HG03175 (cell line): ENCODE results near the gene KCTD16.

Experiments used
- ATAC-seq: cut with Tn5 transposase; IDR thresholded peaks from one replicate; pipeline ENCODE4 v1.9.1; 2021; ENCODE audit warnings: mild to moderate bottlenecking, moderate library complexity; ENCODE audit not compliant: unreplicated experiment

KCTD16 gene

DNA sequence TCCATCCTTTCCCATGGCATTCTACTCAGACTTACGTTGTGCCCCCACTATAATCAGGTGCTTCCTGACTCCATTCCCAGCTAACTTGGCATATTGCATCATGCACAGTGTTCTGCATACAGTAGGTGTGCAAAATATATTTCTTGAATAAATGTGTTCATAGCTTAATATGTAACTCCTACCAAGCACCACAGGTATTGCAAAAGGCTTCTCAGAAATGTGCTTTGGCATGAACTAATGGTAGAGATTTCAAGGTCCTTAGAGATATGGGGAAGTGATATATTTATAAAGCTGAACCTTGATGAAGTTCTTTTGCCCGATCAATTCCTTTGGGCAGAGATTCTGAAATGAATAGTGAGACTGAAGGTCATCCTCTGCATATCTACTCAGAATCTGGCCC, 220.4 kb downstream of the KCTD16 start:
- no peak for ATAC-seq

DNA sequence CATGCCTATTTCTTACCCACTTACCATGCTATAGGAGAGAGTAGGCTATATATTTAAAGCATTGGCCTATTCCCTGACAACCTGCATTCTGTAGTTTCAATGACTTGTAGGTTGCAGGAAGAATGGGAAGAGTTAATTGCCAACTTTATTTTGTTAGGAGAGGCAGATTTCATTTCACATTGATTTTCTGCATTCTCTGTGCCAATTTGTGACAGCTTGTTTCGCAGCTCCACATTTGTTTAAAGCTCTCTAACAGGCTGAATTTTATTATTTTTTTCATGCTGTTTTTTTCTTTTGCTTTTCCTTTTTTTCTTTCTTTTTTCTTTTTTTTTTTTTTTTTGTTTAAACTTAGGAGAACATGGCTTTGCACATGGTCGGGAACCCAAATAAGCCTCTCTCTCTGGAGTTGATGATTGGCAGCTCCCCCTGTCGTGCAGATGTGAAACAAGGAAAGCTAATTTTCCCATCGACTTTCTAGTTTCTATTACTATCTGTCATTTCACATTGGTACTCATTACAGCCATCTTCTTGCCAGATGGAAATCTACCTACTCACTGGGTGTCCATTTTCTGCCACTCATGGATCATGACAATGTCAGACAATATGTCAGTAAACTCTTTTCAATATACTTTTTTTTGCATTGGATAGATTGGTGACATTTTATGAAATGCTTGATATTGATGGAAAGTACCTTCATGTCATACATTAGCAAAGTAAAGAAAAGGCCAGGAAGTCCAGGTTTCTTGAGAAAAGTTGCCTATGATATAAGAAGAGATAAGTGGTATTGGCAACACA, 223.2 kb downstream of the KCTD16 start:
- ATAC-seq = no peak

DNA sequence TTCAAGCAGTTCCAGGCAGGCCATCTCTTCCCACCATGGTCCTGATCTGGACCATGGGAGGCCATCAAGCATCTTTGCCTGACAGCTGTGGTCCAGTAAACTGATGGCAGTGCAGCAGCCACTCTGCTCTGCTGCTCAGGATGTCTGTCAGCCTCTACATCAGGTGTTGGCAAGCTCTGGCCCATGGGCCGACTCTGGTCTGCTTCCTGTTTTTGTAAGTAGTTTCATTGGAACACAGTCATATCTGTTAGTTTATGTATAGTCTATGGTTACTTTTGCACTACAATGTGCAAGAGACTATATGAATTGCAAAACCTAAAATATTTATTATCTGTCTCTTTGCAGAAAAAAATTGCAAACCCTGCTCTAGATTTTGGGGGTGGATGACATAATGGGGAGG, 225.0 kb downstream of the KCTD16 start:
- peak; percentile 64 for ATAC-seq

DNA sequence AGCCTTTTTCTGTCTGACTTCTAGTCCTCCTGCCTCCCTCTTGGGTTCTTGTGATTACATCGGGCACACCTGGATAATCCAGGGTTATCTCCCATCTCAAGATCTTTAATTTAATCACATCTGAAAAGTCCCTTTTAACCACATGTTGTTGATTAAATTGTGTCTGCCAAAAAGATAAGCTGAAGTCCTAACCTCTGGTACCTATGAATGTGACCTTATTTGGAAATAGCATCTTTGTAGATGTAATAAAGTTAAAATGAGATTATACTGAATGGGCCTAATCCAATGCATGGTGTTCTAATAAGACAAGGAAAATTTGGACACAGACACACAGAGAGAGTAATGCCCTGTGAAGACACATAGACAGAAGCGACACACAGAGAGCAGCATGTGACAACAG, 232.4 kb downstream of the KCTD16 start:
- no peak for ATAC-seq

DNA sequence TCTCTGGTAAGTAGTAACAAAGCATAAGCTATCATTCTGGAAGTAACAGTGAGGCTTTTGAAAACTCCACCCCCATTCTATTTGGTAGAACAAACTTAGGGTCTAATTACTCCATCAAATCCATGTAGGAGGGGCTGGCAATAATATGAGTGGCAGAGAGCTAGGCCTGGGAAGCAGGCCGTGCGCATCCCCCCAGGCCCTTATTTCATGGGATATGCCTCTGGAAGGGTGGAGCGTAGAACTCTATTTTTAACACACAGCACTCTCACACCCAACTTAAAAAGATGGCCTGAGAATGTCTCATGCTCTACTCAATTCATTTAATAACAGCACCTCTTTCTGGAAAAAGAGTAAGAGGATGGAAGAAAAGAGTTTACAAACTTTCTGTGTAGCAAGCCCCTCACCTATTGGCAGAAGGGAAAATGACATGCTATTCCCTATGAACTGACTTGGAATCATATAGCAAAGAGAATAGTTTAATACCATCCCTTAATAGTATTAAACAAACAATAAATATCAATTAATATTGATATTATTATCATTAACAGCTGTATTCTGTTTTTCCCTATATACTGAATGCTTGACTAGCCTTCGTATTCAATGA, 233.2 kb downstream of the KCTD16 start:
- no peak for ATAC-seq

DNA sequence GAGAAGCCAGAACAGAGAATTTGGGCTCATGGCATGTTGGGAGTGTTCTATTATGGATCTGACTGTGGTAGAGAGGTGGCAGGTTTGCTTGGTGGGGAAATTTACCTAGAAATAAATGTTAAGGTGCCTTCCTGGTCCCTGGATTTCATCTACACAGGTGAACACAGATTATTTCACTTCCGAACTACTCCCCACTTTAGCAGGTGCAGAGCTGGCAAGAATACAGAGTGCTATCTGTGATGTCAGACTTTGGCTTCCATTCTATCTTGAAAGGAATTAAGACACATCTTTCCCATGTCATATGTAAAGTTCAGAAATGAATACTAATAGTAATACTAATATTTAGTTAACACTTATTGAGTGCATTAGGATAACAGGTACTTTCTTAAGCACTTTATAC, 234.0 kb downstream of the KCTD16 start:
- no peak for ATAC-seq

DNA sequence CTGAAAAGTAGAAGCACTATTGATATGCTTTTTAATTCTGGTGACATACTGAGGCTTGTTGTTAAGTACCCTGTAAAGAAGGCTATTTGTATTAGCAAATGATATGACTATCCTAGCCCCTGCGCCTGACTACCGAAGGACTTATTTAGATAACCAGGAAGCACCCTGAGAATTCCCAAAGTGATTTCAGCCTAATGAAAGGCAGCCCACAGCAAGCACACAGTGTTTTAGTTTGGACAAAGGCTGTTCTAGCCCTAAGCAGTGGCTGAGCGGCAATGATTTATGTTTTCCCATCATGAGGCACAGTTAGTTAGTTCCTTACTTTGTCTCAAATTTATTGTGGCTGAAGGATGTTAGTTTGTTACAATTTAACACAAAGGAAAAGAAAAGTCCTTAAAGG, 235.3 kb downstream of the KCTD16 start:
- ATAC-seq = no peak

DNA sequence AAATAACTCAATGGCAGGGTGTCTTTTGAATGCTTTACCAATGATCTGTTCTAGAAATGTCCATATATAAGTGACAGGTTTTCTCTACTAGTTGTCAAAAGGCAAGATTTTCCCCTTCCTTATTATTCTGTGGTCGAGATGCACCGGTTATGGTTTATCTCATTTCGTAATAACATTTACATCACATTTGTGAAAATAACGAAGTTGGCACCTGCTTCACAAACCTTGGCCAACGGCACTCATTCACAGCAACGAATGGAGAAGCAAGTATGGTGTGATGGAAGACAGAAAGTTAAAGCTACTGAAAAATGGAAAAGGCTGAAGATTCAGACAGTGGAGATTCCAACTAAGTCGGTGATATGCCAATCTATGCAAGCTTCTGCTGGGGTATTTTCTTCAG, 235.8 kb downstream of the KCTD16 start:
- no peak for ATAC-seq

DNA sequence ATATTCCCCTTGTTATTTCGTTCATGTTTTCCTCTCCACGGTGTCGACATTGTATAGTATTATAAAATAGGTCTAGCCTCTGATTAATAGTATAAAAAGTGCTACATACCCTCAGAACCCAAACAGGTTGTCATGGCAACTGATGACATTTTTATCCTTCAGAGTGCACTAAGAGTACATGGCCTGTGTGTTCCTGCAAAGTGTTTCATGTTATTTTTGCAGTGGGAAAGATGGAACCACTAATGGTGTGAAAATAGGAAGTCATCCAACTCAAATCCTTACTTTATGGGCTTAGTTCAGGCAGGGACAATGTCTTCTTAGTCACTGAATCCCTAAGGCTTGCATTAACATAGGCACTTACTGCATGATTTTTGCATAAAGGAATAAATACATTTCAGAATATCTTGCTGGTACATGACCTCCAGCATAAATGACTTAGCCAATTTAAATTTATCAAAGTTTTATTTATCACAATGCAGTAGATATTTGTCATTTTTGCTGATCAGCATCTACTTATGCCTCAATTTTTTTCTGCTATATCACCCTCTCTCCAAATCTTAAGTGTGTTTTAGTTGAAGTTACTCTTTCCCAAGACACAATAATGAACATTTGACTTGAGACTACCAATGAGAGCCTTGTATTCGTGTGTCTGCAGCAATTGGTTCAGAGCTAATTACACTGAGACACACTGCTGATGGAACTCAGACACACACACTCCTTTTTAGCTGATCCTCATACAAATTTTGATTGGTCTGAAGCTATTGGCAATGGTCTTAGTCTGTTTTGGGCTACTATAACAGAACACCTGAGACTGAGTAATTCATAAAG, 243.7 kb downstream of the KCTD16 start:
- ATAC-seq = no peak

DNA sequence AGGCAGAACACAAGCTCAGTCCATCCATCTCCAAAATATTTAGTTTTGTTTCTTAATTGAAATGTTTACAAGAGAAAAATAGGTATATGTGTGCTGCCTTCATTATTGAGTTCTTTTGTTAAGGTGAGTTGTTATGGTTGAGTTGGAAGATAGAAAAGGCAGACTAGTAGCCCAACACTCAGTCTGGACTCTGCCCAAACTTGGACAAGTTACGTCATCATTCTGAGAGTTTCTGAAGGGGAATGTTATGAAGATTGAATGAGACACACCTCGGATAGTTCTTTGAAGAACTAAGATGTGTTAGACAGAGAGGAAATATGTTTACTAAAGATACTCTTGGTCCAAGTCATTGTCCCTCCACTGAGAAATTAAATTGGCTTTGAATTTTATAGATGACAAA, 245.5 kb downstream of the KCTD16 start:
- ATAC-seq = no peak

DNA sequence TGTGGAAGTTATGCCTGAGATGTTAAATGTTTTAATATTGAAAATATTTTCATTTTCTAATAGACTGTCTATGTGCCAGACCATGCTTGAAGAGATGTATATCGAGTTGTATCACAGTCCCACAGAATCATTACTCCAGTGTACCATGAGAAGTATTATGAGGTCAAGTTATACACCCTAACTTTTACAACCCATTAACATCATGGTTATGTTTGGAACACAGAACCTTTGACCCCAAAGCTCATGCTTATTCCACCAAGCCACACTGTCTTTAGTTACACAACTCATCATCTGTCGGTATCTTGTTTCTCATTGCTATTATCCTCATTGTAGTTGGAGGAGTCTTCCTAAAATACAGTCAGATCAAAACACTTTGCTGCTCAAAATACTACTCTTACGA, 248.0 kb downstream of the KCTD16 start:
- no peak for ATAC-seq

DNA sequence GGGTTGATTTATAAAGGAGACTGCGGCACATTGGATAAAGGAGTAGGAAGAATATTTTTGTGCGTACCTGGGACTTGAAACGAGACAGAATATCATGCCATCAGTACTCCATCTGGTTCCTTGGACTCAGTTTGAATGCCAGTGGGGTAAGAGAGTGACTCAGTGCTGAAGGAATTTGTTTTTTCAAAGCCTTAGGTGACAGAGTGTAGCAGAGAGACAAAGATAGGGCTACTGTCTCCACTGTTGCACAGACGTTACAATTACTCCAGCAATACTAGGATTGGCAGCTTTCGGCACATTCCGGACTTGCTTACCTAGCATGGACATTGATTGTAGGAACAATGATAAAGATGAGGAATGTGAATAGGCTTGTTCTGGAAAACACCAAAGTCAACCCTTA, 250.7 kb downstream of the KCTD16 start:
- no peak for ATAC-seq

DNA sequence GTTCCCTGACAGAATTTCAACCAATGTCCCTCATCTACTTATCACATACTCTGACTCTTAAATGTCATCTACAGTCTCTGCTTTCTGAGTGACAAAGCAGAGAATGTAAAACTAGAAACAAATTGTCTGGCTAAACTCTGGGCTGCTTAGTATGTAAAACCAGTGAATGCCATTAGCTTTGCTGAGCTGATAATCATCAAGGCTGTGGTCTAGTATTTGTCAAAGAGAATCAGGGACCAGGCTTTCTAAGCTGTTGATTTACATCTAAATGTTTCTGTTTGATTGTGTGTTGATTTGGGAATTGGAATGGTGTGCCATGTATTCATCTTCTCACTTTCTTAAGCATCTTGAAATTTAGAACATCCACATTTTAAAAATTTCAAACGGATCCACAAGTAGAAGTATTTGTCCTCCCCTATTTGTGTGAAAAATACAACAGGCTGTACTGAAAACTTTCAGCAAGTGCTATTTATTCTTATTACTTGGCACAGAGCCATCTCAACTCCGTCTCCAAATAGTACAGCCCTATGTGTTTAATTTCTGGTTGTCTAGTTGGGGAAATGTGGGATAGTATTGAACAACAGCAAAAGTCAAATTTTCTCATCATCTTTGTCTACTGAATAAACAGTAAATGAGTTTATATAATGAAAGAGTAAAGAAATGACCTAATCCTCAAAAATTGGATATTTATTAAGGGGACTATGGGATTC, 251.5 kb downstream of the KCTD16 start:
- no peak for ATAC-seq

DNA sequence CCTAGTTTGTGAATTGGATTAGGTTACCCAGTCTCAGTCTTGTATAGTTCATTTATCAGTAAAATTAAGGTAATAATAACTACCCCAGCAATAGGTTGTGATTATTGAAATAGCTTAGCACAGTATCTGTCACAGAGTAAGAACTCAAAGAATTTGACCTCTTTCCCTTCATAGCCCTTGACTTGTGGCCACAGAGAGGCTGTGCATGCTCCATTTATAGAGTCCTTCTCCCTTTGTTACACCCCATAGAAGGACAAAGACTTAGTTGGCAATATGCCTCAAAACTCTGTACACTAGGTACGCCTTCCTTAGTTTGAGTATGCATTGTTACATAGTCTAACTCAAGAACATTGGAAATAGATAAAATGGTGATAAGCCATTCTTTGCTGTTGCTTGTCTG, 257.2 kb downstream of the KCTD16 start:
- no peak for ATAC-seq

DNA sequence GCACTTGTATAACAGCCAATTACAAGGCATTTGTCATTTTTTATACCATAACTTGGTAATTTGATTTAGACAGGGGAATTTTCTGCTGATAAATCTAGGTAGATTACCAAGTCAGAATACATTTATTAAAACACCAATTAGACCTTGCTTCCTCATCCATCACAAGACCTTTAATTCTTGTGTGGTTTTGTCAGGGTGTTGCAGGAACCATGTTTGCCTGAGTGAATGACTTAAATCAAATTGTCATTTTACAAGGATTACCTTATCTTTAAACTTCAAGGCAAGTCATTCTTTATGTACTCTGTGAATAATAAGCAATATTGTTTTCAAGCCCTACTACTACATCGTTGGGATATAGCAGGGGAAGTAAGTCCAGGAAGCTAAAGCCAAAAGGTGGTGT, 257.7 kb downstream of the KCTD16 start:
- ATAC-seq = no peak

DNA sequence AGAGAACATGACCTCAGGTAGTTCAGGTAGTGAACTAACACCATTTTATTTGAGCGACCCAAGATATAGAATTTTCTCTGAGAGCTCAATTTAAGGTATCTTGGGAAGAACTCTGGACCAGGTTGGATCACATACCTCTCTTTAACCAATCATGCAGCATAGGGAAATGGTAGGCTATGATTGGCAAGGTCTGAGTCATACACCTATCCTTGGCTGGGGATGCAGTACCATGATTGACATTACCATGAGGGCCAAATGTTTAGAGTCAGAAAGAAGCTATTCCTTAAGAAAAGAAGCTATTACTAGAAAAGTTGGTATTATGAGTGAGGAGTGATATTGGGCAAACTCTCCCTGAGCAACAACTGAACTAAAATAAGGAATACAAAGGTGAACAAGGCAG, 258.7 kb downstream of the KCTD16 start:
- no peak for ATAC-seq

DNA sequence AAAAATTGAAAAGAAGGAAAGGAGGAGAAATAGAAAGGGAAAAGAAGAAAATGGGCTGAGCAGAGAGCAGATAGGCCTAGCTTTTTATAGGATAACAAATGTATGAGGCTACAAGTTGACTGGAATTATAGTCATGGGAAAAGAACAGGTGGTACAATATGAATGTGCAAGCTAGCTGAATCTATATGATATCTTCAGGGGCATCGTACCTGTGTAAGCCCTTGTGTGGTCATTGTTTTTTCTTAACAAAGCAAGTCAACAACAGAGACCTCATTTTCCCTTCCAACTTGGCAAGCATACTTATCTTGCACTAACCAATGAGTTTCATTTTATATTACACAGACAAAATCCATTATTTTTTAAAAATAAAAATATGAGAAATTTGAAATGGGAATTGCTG, 259.2 kb downstream of the KCTD16 start:
- ATAC-seq = no peak

DNA sequence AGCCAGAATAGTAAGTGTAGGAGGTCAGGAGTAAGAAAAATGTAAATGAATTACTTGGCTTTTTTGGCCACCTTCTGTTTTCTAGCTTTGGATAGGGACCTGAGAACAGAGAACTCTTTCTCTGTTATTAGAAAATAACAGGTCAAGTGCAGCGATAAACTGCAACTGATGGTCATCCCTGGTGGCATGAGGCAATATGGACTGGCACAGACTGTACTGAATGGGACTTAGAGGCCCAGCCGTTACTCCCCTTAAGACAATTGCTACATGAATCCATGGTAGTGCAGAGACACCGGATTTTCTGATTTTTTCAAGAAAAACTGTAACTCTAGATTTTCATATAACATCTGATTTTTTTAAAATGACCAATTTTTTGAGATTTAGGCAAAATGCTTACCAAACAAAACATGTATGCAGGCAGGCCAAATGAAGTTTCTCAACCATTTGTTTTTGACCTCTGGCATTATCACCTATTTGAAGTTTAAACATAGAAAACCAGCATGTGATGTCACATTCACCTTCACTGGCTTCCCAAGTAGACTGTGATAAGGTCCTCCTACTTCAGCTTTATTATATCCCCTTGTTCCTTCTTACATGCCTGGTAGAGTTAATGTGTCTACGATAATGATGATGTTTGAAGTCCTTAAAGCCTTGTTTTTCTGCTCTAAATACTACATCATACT, 262.6 kb downstream of the KCTD16 start:
- ATAC-seq = no peak

DNA sequence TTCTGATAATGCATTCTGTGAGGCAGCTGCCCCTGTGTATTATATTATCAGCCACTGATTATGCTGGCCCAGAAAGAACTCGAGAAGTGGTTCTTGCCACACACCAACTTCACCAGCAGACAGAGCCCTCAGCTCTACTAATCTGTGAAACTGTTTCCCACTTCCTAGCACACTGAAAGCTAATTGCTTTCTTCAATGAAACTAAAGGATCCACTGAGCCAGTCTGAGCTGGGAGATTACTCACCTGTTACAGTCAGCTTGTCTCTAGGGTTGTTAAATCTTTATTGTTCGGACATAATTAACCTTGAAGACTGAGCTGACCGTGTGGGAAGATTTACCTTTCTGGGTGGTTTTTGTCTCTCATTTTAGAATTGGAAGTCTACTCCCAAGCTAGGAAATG, 263.2 kb downstream of the KCTD16 start:
- ATAC-seq = no peak

DNA sequence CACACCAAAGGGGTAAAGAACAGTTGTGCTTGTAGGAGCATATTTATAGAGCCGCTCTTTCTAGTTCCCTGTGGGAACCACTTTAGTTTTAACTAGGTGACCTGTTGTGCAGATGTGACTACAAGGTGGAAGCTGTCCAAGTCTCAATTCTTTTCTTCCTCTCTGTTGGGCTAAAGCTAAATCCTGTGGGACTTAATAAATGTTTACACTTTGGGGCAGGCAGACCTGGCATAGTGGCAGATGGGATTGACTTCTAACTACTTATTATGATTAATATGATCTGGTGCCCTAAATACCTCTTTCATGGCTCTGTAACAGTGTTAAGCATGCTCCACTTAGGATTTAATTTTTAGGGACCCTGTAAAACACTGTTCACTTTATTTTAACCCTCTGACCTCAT, 265.3 kb downstream of the KCTD16 start:
- ATAC-seq = no peak

DNA sequence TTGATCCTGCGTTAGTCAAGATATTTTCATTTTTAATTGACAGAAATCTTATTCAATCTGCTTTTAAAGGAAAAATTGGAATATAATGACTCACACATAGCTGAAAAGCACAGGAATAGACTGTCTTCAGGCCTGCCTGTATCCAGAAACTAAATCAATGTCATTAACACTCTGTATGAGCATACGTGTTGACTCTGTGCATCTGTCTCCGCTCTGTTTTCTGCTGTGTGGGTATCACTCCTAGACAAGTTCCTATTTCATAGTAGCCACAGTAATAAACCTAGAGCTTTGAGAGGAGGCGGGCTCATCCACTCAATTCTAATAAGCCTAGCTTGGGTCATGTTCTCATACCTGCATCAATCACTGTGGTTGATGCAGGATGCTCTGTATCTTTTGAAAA, 267.6 kb downstream of the KCTD16 start:
- ATAC-seq = no peak
